Fibroblast of lung (primary cell): ENCODE measurements around the gene FILIP1L.

Source experiments
- EZH2 ChIP-seq: IDR thresholded peaks from 2 replicates; pipeline ENCODE4 v1.5.1; 2012; ENCODE audit warnings: low read length, control low read depth, mild to moderate bottlenecking; ENCODE audit errors: missing control alignments
- TF ChIP-seq, protein P1 (sequence below), 2 donors: IDR thresholded peaks in 1 of 2; conservative IDR thresholded peaks in 1 of 2; 1 replicate in 1 of 2; 2 replicates in 1 of 2; pipeline ENCODE4 v1.5.1; 2011 to 2012; ENCODE audit warnings: low read length in 2 of 2, control low read depth in 1 of 2, inconsistent platforms in 1 of 2, low read depth in 1 of 2, mild to moderate bottlenecking in 1 of 2

DNA sequence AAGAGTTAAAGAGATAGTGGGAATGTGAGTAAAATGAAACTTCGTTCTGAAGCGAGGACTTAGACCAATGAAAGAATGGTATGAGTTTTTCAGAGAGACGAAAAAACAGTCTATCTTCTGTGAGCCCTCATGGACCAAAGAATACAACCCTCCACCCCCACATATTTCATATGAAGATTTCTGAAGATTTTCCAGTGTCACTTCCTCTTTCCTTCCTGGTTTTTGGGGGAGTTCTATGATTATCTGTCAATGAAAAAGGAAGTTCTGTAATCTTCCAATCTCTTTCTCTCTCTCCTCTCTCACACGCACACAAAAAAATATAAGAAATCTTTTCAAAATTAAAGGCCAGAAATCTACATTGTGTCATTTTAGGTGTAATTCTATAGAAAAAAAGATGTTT is 269.0 kb downstream of the FILIP1L start:
- TF ChIP-seq, protein P1, sequence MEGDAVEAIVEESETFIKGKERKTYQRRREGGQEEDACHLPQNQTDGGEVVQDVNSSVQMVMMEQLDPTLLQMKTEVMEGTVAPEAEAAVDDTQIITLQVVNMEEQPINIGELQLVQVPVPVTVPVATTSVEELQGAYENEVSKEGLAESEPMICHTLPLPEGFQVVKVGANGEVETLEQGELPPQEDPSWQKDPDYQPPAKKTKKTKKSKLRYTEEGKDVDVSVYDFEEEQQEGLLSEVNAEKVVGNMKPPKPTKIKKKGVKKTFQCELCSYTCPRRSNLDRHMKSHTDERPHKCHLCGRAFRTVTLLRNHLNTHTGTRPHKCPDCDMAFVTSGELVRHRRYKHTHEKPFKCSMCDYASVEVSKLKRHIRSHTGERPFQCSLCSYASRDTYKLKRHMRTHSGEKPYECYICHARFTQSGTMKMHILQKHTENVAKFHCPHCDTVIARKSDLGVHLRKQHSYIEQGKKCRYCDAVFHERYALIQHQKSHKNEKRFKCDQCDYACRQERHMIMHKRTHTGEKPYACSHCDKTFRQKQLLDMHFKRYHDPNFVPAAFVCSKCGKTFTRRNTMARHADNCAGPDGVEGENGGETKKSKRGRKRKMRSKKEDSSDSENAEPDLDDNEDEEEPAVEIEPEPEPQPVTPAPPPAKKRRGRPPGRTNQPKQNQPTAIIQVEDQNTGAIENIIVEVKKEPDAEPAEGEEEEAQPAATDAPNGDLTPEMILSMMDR (conservative IDR thresholded peaks at IDR 0.05 in 1 of 2, IDR thresholded peaks at IDR 0.05 in 1 of 2; ENCODE audit: low read depth in 1 of 2, low read length in 2 of 2) = no peak
- no peak for TF ChIP-seq EZH2
